Measurements from ENCODE around the gene ISM2.

- TF ChIP-seq, protein P1, sequence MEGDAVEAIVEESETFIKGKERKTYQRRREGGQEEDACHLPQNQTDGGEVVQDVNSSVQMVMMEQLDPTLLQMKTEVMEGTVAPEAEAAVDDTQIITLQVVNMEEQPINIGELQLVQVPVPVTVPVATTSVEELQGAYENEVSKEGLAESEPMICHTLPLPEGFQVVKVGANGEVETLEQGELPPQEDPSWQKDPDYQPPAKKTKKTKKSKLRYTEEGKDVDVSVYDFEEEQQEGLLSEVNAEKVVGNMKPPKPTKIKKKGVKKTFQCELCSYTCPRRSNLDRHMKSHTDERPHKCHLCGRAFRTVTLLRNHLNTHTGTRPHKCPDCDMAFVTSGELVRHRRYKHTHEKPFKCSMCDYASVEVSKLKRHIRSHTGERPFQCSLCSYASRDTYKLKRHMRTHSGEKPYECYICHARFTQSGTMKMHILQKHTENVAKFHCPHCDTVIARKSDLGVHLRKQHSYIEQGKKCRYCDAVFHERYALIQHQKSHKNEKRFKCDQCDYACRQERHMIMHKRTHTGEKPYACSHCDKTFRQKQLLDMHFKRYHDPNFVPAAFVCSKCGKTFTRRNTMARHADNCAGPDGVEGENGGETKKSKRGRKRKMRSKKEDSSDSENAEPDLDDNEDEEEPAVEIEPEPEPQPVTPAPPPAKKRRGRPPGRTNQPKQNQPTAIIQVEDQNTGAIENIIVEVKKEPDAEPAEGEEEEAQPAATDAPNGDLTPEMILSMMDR (IDR thresholded peaks at IDR 0.05) = no peak
- TF ChIP-seq EZH2 (IDR thresholded peaks at IDR 0.05; ENCODE audit: borderline replicate concordance, insufficient read depth, low read depth, low read length, poor library complexity, severe bottlenecking) = no peak
Measured at GRCh38 chr14:77543637-77544334, 45.2 kb upstream of the ISM2 start.
